Cardiac fibroblast (primary cell): Measurements from ENCODE around the gene NR6A1.

Experiments
- DNase-seq, 2 donors: peaks; one replicate each; pipeline versions ENCODE4 v3.0.0 to v3.0.0-alpha.2; 2010; ENCODE audit warnings: low read depth in 2 of 2
- H3K4me3 ChIP-seq, 2 donors: replicated peaks in 1 of 2; 1 replicate in 1 of 2; 2 replicates in 1 of 2; pipeline ENCODE4 v1.5.1; 2011; ENCODE audit warnings: low read depth in 2 of 2, low read length in 2 of 2, mild to moderate bottlenecking in 2 of 2, moderate library complexity in 1 of 2
- TF ChIP-seq, protein P1 (sequence below): IDR thresholded peaks from one replicate; pipeline ENCODE4 v1.5.1; 2011; ENCODE audit warnings: low read depth, mild to moderate bottlenecking, low read length, inconsistent platforms

Gene NR6A1

DNA sequence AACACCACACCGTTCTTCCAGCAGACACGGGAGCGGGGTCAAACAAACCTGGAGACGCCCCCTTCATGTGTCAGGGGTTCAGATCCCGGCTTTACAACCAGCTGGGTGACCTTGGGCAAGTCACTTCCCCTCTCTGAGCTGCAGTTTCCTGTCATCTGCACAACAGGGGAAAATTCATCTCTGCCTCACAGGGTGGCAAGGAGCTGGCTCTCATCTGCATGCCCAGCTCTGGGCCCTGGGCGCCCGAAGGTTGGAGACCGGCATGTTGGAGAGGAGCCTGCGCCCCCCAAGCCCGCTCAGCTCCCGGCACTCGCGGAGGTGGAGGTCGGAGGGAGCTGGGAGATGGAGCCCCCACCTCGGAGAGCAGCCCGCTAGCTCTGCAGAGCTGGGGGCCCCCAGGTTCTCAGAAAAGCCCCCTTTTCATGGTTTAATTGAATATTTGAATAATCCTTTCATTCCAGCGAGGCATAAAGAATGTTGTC lies 284.3 kb downstream of the NR6A1 start:
- DNase-seq = no peak

DNA sequence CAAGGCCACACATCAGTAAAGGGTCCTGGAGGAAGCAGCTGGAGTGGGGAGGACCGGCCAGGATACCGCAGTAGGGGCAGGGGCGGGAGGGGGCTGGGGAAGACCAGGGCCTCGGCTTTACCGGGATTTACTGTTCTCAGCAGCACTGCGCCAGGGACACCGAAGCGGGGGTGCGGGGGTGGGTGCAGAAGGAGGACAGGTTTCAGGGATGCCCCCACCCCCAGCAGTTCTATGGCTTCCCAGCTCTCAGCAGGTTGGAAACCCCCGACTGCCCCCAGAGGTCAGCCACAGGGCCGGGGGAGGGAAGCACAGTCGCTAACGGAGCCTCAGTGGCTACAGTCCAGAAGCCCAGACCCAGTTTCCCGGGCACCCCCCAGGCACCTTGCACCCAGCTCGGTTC lies 285.2 kb downstream of the NR6A1 start:
- H3K4me3 ChIP-seq = no peak overlapping the region
- no peak for DNase-seq
- TF ChIP-seq, protein P1, sequence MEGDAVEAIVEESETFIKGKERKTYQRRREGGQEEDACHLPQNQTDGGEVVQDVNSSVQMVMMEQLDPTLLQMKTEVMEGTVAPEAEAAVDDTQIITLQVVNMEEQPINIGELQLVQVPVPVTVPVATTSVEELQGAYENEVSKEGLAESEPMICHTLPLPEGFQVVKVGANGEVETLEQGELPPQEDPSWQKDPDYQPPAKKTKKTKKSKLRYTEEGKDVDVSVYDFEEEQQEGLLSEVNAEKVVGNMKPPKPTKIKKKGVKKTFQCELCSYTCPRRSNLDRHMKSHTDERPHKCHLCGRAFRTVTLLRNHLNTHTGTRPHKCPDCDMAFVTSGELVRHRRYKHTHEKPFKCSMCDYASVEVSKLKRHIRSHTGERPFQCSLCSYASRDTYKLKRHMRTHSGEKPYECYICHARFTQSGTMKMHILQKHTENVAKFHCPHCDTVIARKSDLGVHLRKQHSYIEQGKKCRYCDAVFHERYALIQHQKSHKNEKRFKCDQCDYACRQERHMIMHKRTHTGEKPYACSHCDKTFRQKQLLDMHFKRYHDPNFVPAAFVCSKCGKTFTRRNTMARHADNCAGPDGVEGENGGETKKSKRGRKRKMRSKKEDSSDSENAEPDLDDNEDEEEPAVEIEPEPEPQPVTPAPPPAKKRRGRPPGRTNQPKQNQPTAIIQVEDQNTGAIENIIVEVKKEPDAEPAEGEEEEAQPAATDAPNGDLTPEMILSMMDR = no peak

More for the DNA sequence above, 284.3 kb downstream of the NR6A1 start:
- TF ChIP-seq, protein P1 = no peak
- no peak overlapping the region for H3K4me3 ChIP-seq

DNA sequence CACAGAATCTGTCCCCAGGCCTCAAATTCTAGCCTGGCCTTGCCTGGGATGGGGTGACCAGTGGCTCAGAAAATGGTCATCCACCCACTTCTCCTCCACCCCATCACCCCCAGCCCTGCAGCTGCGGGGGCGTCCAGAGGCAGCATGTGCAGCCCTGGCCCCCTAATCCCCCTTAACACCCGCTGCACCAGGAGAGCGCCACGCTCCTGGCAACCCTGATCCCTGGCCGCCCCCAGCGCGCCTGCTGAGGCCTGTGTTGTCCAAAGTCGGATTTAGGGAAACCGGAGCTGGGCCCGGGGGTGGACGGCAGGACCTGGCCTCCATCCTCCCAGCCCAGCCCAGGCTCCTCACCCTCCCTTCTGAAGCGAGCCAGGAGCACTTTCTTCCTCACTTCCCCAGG lies 285.9 kb downstream of the NR6A1 start:
- no peak for DNase-seq
- TF ChIP-seq, protein P1 = no peak
- H3K4me3 ChIP-seq = no peak overlapping the region

DNA sequence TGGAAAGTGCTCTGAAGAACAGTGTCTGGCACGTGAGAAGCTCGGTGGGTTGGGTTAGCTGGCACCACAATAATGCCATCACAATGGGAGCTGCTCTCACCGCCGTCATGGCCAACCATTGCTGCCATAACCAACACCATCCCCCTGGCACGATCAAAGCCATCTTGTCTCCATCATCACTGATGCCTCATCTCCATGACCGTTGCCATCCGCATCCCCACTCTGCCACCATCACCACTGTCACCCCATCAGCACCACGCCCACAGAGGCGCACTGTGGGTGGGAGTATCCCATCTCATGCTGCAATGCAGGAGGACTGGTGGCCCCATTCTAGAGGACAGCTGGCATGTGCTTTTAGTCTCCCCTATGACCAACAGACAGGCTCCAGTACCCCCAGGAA lies 287.6 kb downstream of the NR6A1 start:
- no peak for DNase-seq
- TF ChIP-seq, protein P1 = no peak
- H3K4me3 ChIP-seq = no peak overlapping the region

DNA sequence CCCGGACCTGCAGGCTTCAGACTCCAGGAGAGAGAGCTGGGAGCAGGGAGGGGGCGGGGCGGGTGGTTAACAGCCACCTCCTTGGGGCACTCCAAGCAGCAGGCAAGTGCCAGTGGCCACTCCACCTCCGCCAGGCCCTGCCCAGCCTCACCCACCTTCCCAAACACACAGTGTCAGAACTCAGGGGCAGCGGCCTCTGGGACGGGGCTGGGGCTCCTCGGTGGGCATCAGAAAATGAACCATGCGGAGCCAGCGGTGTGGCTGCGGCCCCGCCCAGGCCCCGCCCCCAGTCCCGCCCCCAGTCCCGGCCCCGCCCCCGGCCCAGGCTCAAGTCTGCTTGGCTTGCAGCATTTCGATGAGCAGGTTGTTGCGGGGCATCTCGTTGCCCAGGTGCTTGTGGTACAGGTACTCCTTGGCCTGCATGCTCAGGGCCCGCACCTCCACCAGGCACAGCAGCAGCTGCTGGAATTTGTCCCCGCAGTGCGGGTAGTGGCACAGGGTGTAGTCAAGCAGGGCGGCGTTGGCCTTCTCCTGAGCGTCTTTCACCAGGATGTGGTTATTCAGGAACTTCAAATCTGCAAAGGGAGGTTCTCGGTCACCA lies 288.6 kb downstream of the NR6A1 start:
- H3K4me3 ChIP-seq = no peak overlapping the region
- TF ChIP-seq, protein P1 = no peak
- DNase-seq = no peak

DNA sequence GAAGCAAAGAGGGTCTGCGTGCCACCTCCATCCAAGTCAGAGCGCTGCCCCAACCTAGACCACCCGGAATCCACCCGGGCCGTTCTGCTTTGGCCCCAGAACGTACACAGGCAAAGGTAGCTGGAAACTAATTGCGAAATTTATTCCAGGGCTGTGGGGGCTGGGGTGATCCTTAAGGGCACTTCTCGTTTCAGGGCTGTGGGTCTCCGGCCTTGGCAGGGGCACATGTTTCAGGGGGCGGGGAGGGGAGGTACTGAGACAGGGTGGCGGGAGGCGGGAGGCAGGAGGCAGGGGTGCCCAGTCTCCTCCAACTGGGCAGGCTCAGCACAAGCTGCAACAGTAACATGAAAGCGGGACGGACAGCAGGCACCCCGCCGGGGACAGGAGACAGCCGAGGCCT lies 290.0 kb downstream of the NR6A1 start:
- TF ChIP-seq, protein P1 = no peak
- no peak overlapping the region for H3K4me3 ChIP-seq
- DNase-seq = no peak

DNA sequence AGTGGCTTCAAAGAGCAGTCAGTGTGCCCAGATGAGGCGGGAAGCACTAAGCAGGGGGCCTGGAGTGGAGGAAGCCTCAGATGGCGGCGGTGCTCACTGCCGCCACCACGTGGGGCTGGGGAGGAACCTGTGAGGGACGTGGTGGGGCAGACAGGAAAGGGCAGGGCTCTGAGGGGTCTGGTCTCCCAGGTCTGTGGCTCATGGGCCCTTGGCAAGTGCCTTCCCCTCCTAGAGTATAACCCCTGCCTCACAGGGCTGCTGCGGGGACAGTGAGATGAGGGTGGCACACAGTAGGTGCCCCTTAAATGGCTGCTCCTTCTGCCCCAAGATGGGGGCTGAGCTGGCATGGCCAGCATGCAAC lies 290.5 kb downstream of the NR6A1 start:
- TF ChIP-seq, protein P1 = peak; percentile 57
- peak; percentile 10 to 19 for DNase-seq
- H3K4me3 ChIP-seq = no peak overlapping the region
